Peyer's patch (tissue), 4 donors: Measurements from ENCODE around the gene RYR1.

Experiments
- CTCF ChIP-seq, 6 experiments: fragments of 450-650 bp in 4 of 6; fragments of 200-600 bp in 2 of 6; sonication (generic) in 1 of 6; IDR thresholded peaks; one replicate each; pipeline ENCODE4 v1.5.1; 2017 to 2019; ENCODE audit warnings: antibody characterized with exemption in 6 of 6, mild to moderate bottlenecking in 3 of 6, moderate library complexity in 1 of 6
- POLR2A ChIP-seq, 2 donors: fragments of 450-650 bp; IDR thresholded peaks; one replicate each; pipeline ENCODE4 v1.5.1; 2017; ENCODE audit warnings: antibody characterized with exemption in 2 of 2, mild to moderate bottlenecking in 2 of 2, moderate library complexity in 2 of 2

- TF ChIP-seq CTCF (IDR thresholded peaks at IDR 0.05), result no peak
- no peak for TF ChIP-seq POLR2A (IDR thresholded peaks at IDR 0.05)
These were observed 11.1 kb upstream of the RYR1 start for GRCh38 chr19:38422438-38422837.
